Natural killer cell (primary cell): ENCODE data around the gene CDC73. TPM values are rescaled to one million over a fixed set of nuclear protein-coding genes. Genes with fewer than 3 reads are reported as not detected.
"Not testable (repeated sequence)": the region's sequence is repeated elsewhere in the genome, so short reads cannot be mapped to it uniquely, and the experiment has no call there.

Experiments
- ATAC-seq, 3 donors: fragments of 150-1000 bp in 2 of 3; fragments of 200-7000 bp in 1 of 3; cut with Tn5 transposase; 1 replicate in 1 of 3; 2 replicates in 2 of 3; pipeline ENCODE4 v1.10.0; 2021; ENCODE audit warnings: mild to moderate bottlenecking in 2 of 3, moderate library complexity in 2 of 3
- DNase-seq, 2 donors: peaks; one replicate each; pipeline versions ENCODE4 v3.0.0 to v3.0.0-alpha.2; 2013 to 2021; ENCODE audit warnings: mixed read lengths in 1 of 2
- H3K27ac ChIP-seq: one replicate; pipeline ENCODE4 v1.5.1; 2013; ENCODE audit warnings: mild to moderate bottlenecking, low read length
- H3K27me3 ChIP-seq: one replicate; pipeline ENCODE4 v1.6.1; 2013; ENCODE audit warnings: low read length; ENCODE audit not compliant: control insufficient read depth, insufficient read depth
- H3K36me3 ChIP-seq: one replicate; pipeline ENCODE4 v1.6.1; 2013; ENCODE audit warnings: low read length; ENCODE audit not compliant: control insufficient read depth, insufficient read depth
- H3K4me1 ChIP-seq: one replicate; pipeline ENCODE4 v1.6.1; 2013; ENCODE audit warnings: low read length; ENCODE audit not compliant: control insufficient read depth, insufficient read depth
- H3K4me3 ChIP-seq: one replicate; pipeline ENCODE4 v1.5.1; 2013; ENCODE audit warnings: low read length
- H3K9me3 ChIP-seq: one replicate; pipeline ENCODE4 v1.6.1; 2013; ENCODE audit warnings: low read length; ENCODE audit not compliant: control insufficient read depth, insufficient read depth
- H3K27ac Mint-ChIP-seq, 2 donors: one replicate each; pipeline ENCODE4 v1.8.0; 2022; ENCODE audit warnings: mild to moderate bottlenecking in 2 of 2, mixed read lengths in 2 of 2, moderate library complexity in 1 of 2
- H3K27me3 Mint-ChIP-seq, 2 donors: one replicate each; pipeline ENCODE4 v1.8.0; 2022; ENCODE audit warnings: low read depth in 2 of 2, mixed read lengths in 2 of 2
- H3K36me3 Mint-ChIP-seq: one replicate; pipeline ENCODE4 v1.8.0; 2022; ENCODE audit warnings: mixed read lengths
- H3K4me1 Mint-ChIP-seq, 2 donors: one replicate each; pipeline ENCODE4 v1.8.0; 2022; ENCODE audit warnings: mixed read lengths in 2 of 2
- H3K4me3 Mint-ChIP-seq: one replicate; pipeline ENCODE4 v1.8.0; 2022; ENCODE audit warnings: mild to moderate bottlenecking, moderate library complexity, mixed read lengths
- H3K9me3 Mint-ChIP-seq, 2 donors: one replicate each; pipeline ENCODE4 v1.8.0; 2022; ENCODE audit warnings: mixed read lengths in 2 of 2
- CTCF ChIP-seq: fragments of 200-600 bp; IDR thresholded peaks from one replicate; pipeline ENCODE4 v1.8.0; 2022; ENCODE audit warnings: antibody characterized with exemption
- WGBS: methylation state at CpG from one replicate; pipeline ENCODE4 v1.1.7; 2013; ENCODE audit warnings: missing lambda C conversion rate; ENCODE audit not compliant: insufficient coverage; 5-methylcytosine and 5-hydroxymethylcytosine counted together
- intact Hi-C: fragments of 100-400 bp; cut with micrococcal nuclease; formaldehyde crosslinking; loops from one replicate; pipeline ENCODE4 v1.14.2; 2022
- total RNA-seq, 4 donors: library from RNA; stranded (reverse); fragments of 120-200 nt in 1 of 4; gene quantifications; one replicate each; pipeline versions ENCODE4 v1.2.3 to v1.2.4, GENCODE V29; 2013 to 2022

Gene CDC73
- total RNA-seq, 3 donors from 2014 or later (not counting 1 experiment from before 2014, with no cell fraction given), result 73.2 to 86.0 (median 82.6) TPM

GRCh38 chr1:193283016-193283415 is 161.2 kb downstream of the CDC73 start:
- Mint-ChIP-seq H3K27ac (no peak overlapping the region), H3K36me3 (no peaks in the 10 kb centered on the region), H3K4me1 (no peaks in the 10 kb centered on the region), H3K27me3 (no peaks in the 10 kb centered on the region), H3K9me3 (peaks cover 0 to 4% of the 10 kb centered on the region in 2 donors), H3K4me3 (no peak overlapping the region)
- WGBS, result 100% methylated on average over 1 of the region's 1 CpG
- Histone ChIP-seq H3K4me1 (no peaks in the 10 kb centered on the region), H3K9me3 (no peaks in the 10 kb centered on the region), H3K27me3 (no peaks in the 10 kb centered on the region), H3K4me3 (no peak overlapping the region), H3K36me3 (no peaks in the 10 kb centered on the region), H3K27ac (no peak overlapping the region)
- no peak for TF ChIP-seq CTCF
- ATAC-seq (no peak), DNase-seq (no peak)
- intact Hi-C loops, result no loop called here

- TF ChIP-seq CTCF, result no peak
- ATAC-seq (no peak), DNase-seq (no peak)
- Histone ChIP-seq H3K27ac (no peak overlapping the region), H3K4me3 (no peak overlapping the region), H3K9me3 (no peaks in the 10 kb centered on the region), H3K27me3 (no peaks in the 10 kb centered on the region), H3K4me1 (no peaks in the 10 kb centered on the region), H3K36me3 (no peaks in the 10 kb centered on the region)
- H3K36me3 Mint-ChIP-seq, result no peaks in the 10 kb centered on the region
- no peak overlapping the region for H3K4me3 Mint-ChIP-seq
- H3K9me3 Mint-ChIP-seq, result peaks cover 0 to 4% of the 10 kb centered on the region in 2 donors
- no peaks in the 10 kb centered on the region for H3K4me1 Mint-ChIP-seq
- H3K27ac Mint-ChIP-seq, result no peak overlapping the region
- intact Hi-C loops, result no loop called here
- no peaks in the 10 kb centered on the region for H3K27me3 Mint-ChIP-seq
Measured at GRCh38 chr1:193284219-193284618, 162.4 kb downstream of the CDC73 start.

GRCh38 chr1:193285641-193286040 is 163.8 kb downstream of the CDC73 start:
- intact Hi-C loops, result no loop called here
- no peak for TF ChIP-seq CTCF
- Histone ChIP-seq H3K9me3 (no peaks in the 10 kb centered on the region), H3K27ac (no peak overlapping the region), H3K4me3 (no peak overlapping the region), H3K36me3 (no peaks in the 10 kb centered on the region), H3K27me3 (no peaks in the 10 kb centered on the region), H3K4me1 (no peaks in the 10 kb centered on the region)
- Mint-ChIP-seq H3K36me3 (no peaks in the 10 kb centered on the region), H3K27ac (no peak overlapping the region), H3K27me3 (peaks cover 0 to 3% of the 10 kb centered on the region in 2 donors), H3K4me3 (no peak overlapping the region), H3K9me3 (peaks cover 0 to 4% of the 10 kb centered on the region in 2 donors), H3K4me1 (no peaks in the 10 kb centered on the region)
- no peak for DNase-seq
- no peak for ATAC-seq

GRCh38 chr1:193288548-193289080 is 166.8 kb downstream of the CDC73 start:
- H3K27me3 Mint-ChIP-seq, H3K27ac Mint-ChIP-seq, H3K27me3 ChIP-seq, H3K4me1 ChIP-seq, H3K4me3 Mint-ChIP-seq, ATAC-seq, H3K4me3 ChIP-seq, DNase-seq, H3K36me3 ChIP-seq, H3K9me3 ChIP-seq, H3K9me3 Mint-ChIP-seq, H3K36me3 Mint-ChIP-seq, H3K4me1 Mint-ChIP-seq, intact Hi-C loops, H3K27ac ChIP-seq: not testable (repeated sequence)
- 98% methylated on average over 2 of the region's 2 CpGs for WGBS
